Hair follicle dermal papilla cell (primary cell): ENCODE measurements around the gene ENOSF1. TPM values are rescaled to one million over a fixed set of nuclear protein-coding genes. Genes with fewer than 3 reads are reported as not detected.

Experiments
- total RNA-seq: library from RNA; depleted of rRNA; stranded (reverse); fragments of >200 nt; gene quantifications from 2 replicates; pipeline ENCODE4 v1.2.3, GENCODE V29; 2012

Gene ENOSF1
- 29.5 and 50.1 TPM in 2 replicates for total RNA-seq

GRCh38 chr18:712401-713134 lies at the start of gene ENOSF1:
Gene ENOSF1, minus strand, starts transcription at chr18:712630. Its CDS starts 43 bp downstream, at chr18:712587.

GRCh38 chr18:657311-658000 lies 55.0 kb downstream of the ENOSF1 start, which contains the start of gene TYMS:
Gene TYMS, plus strand, starts transcription at chr18:657653. Its CDS starts 90 bp downstream, at chr18:657743.

Other genes with a start within 250 kb of the ENOSF1 start
- gene COLEC12, start 211.9 kb downstream of the ENOSF1 start, total RNA-seq = 297 and 345 TPM in 2 replicates
- not detected in 2 replicates for gene CETN1, start 132.2 kb downstream of the ENOSF1 start, total RNA-seq
- not detected in 2 replicates for gene CLUL1, start 115.6 kb downstream of the ENOSF1 start, total RNA-seq
- 2.9 and 3.6 TPM in 2 replicates for gene TYMS, start 55.0 kb downstream of the ENOSF1 start, total RNA-seq
- 87.7 and 102 TPM in 2 replicates for gene YES1, start 99.6 kb upstream of the ENOSF1 start, total RNA-seq
- not detected in 2 replicates for gene ADCYAP1, start 192.2 kb upstream of the ENOSF1 start, total RNA-seq